A673 (cell line): ENCODE measurements around the gene RECK.

Source experiments
- CTCF ChIP-seq: fragments of 300-800, 200-600 bp; sonication (generic); conservative IDR thresholded peaks from 2 replicates; pipeline ENCODE4 v1.5.1; 2017; ENCODE audit warnings: low read depth, mild to moderate bottlenecking, antibody characterized with exemption, low read length, moderate library complexity, mixed read lengths
- EZH2 ChIP-seq: fragments of 200-600 bp; sonication (generic); IDR thresholded peaks from 2 replicates; pipeline ENCODE4 v1.6.1; 2017; ENCODE audit warnings: borderline replicate concordance, low read depth, mild to moderate bottlenecking, mixed read lengths, antibody characterized with exemption, low read length; ENCODE audit not compliant: poor library complexity, severe bottlenecking

GRCh38 chr9:36158122-36158521, 121.4 kb downstream of the RECK start:
- TF ChIP-seq EZH2 (no peak), CTCF (no peak)
